Lower leg skin (tissue), 3 donors: ENCODE measurements around the gene DHPS.

Experiments used
- POLR2A ChIP-seq, 2 donors: fragments of 450-650 bp; IDR thresholded peaks; one replicate each; pipeline ENCODE4 v1.6.1; 2016 to 2017; ENCODE audit warnings: antibody characterized with exemption in 2 of 2, mild to moderate bottlenecking in 1 of 2, moderate library complexity in 1 of 2
- TF ChIP-seq, protein P1 (sequence below), 3 donors: fragments of 450-650 bp; IDR thresholded peaks; one replicate each; pipeline ENCODE4 v1.5.1; 2016; ENCODE audit warnings: antibody characterized with exemption in 3 of 3, mild to moderate bottlenecking in 3 of 3, moderate library complexity in 2 of 3

DNA sequence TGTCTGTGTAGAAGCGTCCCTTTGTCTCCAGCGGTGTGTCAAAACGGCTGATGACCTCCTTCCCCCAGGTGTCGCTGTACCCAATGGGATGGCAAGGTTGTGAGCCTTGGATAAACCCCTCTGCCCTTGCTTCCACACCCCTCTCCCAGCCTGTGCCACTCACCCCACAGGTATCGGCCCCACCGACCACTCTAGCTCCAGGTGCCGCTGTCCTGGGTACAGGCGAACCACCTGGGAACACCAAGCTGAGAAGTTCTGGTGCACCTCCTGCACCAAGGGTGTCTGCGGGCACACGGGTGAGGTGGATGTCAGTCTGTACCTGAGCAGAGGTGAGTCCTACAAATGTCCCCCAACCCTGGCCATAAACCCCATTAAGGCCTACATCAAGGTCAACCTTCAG is 31.7 kb downstream of the DHPS start:
- TF ChIP-seq, protein P1, sequence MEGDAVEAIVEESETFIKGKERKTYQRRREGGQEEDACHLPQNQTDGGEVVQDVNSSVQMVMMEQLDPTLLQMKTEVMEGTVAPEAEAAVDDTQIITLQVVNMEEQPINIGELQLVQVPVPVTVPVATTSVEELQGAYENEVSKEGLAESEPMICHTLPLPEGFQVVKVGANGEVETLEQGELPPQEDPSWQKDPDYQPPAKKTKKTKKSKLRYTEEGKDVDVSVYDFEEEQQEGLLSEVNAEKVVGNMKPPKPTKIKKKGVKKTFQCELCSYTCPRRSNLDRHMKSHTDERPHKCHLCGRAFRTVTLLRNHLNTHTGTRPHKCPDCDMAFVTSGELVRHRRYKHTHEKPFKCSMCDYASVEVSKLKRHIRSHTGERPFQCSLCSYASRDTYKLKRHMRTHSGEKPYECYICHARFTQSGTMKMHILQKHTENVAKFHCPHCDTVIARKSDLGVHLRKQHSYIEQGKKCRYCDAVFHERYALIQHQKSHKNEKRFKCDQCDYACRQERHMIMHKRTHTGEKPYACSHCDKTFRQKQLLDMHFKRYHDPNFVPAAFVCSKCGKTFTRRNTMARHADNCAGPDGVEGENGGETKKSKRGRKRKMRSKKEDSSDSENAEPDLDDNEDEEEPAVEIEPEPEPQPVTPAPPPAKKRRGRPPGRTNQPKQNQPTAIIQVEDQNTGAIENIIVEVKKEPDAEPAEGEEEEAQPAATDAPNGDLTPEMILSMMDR (IDR thresholded peaks at IDR 0.05) = no peak
- TF ChIP-seq POLR2A (IDR thresholded peaks at IDR 0.05) = no peak
